Measurements from ENCODE around the gene PXK. TPM values are rescaled to one million over a fixed set of nuclear protein-coding genes. Genes with fewer than 3 reads are reported as not detected.

Gene PXK
- total RNA-seq, 1 experiment from 2014 or later: 353 TPM

DNA sequence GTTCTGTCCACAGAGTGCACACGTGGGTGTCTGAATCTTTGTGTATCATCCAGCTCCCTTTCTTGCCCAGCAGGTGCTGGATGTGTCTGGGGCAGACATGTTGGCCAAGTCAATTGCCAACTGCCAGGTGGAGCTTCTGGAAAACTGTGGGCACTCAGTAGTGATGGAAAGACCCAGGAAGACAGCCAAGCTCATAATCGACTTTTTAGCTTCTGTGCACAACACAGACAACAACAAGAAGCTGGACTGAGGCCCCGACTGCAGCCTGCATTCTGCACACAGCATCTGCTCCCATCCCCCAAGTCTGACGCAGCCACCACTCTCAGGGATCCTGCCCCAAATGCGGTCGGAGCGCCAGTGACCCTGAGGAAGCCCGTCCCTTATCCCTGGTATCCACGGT is 39.2 kb upstream of the PXK start:
- no peak overlapping the region for H3K9ac ChIP-seq (ENCODE audit: low read length)
- peaks cover under 1% of the 10 kb centered on the region; the same call in 1 of the 2 replicates for H3K36me3 ChIP-seq (ENCODE audit: insufficient read depth, low read length)
- no peak overlapping the region for H3K4me2 ChIP-seq (ENCODE audit: low read depth, low read length, poor library complexity, severe bottlenecking)
- peak; percentile 29 for DNase-seq
- H3K27me3 ChIP-seq (ENCODE audit: low read length): no peaks in the 10 kb centered on the region
- no peak overlapping the region for H3K4me3 ChIP-seq (ENCODE audit: low read length)
- H3K4me1 ChIP-seq (ENCODE audit: low read length): no peaks in the 10 kb centered on the region
- H2AFZ ChIP-seq (ENCODE audit: low read length): no peak overlapping the region
- H4K20me1 ChIP-seq (ENCODE audit: insufficient read depth, low read depth, low read length): no peaks in the 10 kb centered on the region
- no peaks in the 10 kb centered on the region for H3K9me3 ChIP-seq (ENCODE audit: low read length)
- no peaks in the 10 kb centered on the region for H3K9me2 ChIP-seq (replicated peaks; ENCODE audit: insufficient read depth, low read length)
- no peak overlapping the region for H3K27ac ChIP-seq (ENCODE audit: low read length)
- H3K79me2 ChIP-seq (ENCODE audit: low read length): no peaks in the 10 kb centered on the region

GRCh38 chr3:58296269-58296668 is 36.4 kb upstream of the PXK start:
- no peaks in the 10 kb centered on the region for H3K9me2 ChIP-seq (replicated peaks; ENCODE audit: insufficient read depth, low read length)
- no peaks in the 10 kb centered on the region; the same call in 1 of the 2 replicates for H4K20me1 ChIP-seq (ENCODE audit: insufficient read depth, low read depth, low read length)
- no peak for DNase-seq
- H3K4me1 ChIP-seq (ENCODE audit: low read length): peaks cover 4% of the 10 kb centered on the region; the same call in 1 of the 2 replicates
- no peaks in the 10 kb centered on the region for H3K79me2 ChIP-seq (ENCODE audit: low read length)
- no peak overlapping the region for H3K4me3 ChIP-seq (ENCODE audit: low read length)
- no peak overlapping the region for H3K9ac ChIP-seq (ENCODE audit: low read length)
- H3K36me3 ChIP-seq (ENCODE audit: insufficient read depth, low read length): no peaks in the 10 kb centered on the region
- H3K9me3 ChIP-seq (ENCODE audit: low read length): no peaks in the 10 kb centered on the region
- no peaks in the 10 kb centered on the region for H3K27me3 ChIP-seq (ENCODE audit: low read length)
- no peak overlapping the region for H3K4me2 ChIP-seq (ENCODE audit: low read depth, low read length, poor library complexity, severe bottlenecking)
- H2AFZ ChIP-seq (ENCODE audit: low read length): no peak overlapping the region
- H3K27ac ChIP-seq (ENCODE audit: low read length): no peak overlapping the region

DNA sequence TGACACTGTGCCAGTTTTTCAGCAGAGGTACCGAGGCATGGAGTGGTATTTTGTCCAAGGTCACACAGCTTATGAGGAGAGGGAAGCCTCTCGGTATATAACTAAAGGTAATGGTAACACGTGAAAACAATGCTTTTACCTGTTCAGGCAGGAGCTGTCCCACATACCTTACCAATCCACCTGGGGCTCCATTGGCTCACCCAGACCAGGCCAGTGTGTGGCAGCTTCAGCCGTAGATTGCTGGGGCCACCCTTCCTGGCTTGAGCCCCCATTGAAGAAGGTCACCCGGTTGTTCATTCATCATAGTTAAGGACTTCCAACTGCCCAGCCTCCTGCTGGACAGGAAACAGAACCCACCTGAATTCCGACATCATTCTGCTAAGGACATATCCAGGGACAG is 35.8 kb upstream of the PXK start:
- no peak overlapping the region for H3K4me2 ChIP-seq (ENCODE audit: low read depth, low read length, poor library complexity, severe bottlenecking)
- H2AFZ ChIP-seq (ENCODE audit: low read length): no peak overlapping the region
- no peak overlapping the region for H3K4me3 ChIP-seq (ENCODE audit: low read length)
- no peaks in the 10 kb centered on the region for H3K36me3 ChIP-seq (ENCODE audit: insufficient read depth, low read length)
- H4K20me1 ChIP-seq (ENCODE audit: insufficient read depth, low read depth, low read length): no peaks in the 10 kb centered on the region; the same call in 1 of the 2 replicates
- H3K9ac ChIP-seq (ENCODE audit: low read length): no peak overlapping the region
- no peaks in the 10 kb centered on the region for H3K9me3 ChIP-seq (ENCODE audit: low read length)
- H3K4me1 ChIP-seq (ENCODE audit: low read length): peaks cover 4% of the 10 kb centered on the region; the same call in 1 of the 2 replicates
- DNase-seq: no peak
- no peaks in the 10 kb centered on the region for H3K27me3 ChIP-seq (ENCODE audit: low read length)
- H3K9me2 ChIP-seq (replicated peaks; ENCODE audit: insufficient read depth, low read length): no peaks in the 10 kb centered on the region
- H3K27ac ChIP-seq (ENCODE audit: low read length): no peak overlapping the region
- no peaks in the 10 kb centered on the region for H3K79me2 ChIP-seq (ENCODE audit: low read length)

DNA sequence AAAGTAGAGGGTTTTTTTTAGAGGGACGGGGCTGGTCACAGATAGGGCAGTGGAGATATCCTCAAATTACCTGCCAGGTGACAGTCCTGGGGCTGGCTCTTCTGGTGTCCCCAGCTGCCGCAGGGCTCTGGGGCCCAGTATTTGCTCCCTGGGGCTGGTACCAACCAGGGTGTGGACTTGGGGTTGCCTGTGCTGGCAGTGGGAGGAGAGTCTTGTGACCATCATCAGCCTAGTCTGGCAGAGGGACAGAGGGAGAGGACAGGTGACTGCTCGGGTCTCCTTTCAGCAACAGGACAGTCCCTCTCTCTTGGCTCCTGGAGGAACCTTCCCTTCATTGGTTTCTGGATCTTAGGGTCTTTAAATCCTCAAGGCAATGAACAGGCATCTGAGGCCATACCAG is 34.5 kb upstream of the PXK start:
- H3K27ac ChIP-seq (ENCODE audit: low read length): no peak overlapping the region
- H3K79me2 ChIP-seq (ENCODE audit: low read length): no peaks in the 10 kb centered on the region
- H3K36me3 ChIP-seq (ENCODE audit: insufficient read depth, low read length): no peaks in the 10 kb centered on the region
- no peaks in the 10 kb centered on the region; the same call in 1 of the 2 replicates for H4K20me1 ChIP-seq (ENCODE audit: insufficient read depth, low read depth, low read length)
- DNase-seq: no peak
- H3K9me3 ChIP-seq (ENCODE audit: low read length): no peaks in the 10 kb centered on the region
- H3K4me1 ChIP-seq (ENCODE audit: low read length): peaks cover 4% of the 10 kb centered on the region; the same call in 1 of the 2 replicates
- H3K4me3 ChIP-seq (ENCODE audit: low read length): no peak overlapping the region
- H3K9me2 ChIP-seq (replicated peaks; ENCODE audit: insufficient read depth, low read length): no peaks in the 10 kb centered on the region
- H3K9ac ChIP-seq (ENCODE audit: low read length): no peak overlapping the region
- no peak overlapping the region for H3K4me2 ChIP-seq (ENCODE audit: low read depth, low read length, poor library complexity, severe bottlenecking)
- H2AFZ ChIP-seq (ENCODE audit: low read length): no peak overlapping the region
- H3K27me3 ChIP-seq (ENCODE audit: low read length): no peaks in the 10 kb centered on the region

DNA sequence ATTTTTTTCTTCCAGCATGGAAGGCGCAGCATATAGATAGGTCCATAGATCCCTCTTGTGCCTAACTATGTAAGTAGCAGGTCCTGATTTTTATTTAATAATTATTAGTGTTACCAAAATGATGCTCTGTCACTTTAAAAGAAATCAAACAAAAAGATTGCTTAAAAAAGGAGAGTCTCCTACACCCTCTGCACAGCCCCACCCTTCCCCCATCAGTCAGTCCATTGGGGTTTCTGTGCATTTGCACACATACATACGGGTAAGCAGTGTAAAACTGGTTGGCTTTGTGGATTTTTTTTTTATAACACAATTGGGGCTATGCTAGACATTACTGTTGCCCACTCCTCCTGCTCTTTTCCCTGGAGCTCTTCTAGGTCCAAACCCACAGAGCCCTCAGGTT is 33.6 kb upstream of the PXK start:
- Histone ChIP-seq H3K4me3 (ENCODE audit: low read length) (no peak overlapping the region), H3K4me2 (ENCODE audit: low read depth, low read length, poor library complexity, severe bottlenecking) (no peak overlapping the region), H3K36me3 (ENCODE audit: insufficient read depth, low read length) (no peaks in the 10 kb centered on the region), H2AFZ (ENCODE audit: low read length) (no peak overlapping the region), H3K79me2 (ENCODE audit: low read length) (no peaks in the 10 kb centered on the region), H3K9me2 (replicated peaks; ENCODE audit: insufficient read depth, low read length) (no peaks in the 10 kb centered on the region), H3K9ac (ENCODE audit: low read length) (no peak overlapping the region), H3K27ac (ENCODE audit: low read length) (no peak overlapping the region), H3K9me3 (ENCODE audit: low read length) (no peaks in the 10 kb centered on the region), H4K20me1 (ENCODE audit: insufficient read depth, low read depth, low read length) (no peaks in the 10 kb centered on the region; the same call in 1 of the 2 replicates), H3K4me1 (ENCODE audit: low read length) (peaks cover 4% of the 10 kb centered on the region; the same call in 1 of the 2 replicates), H3K27me3 (ENCODE audit: low read length) (no peaks in the 10 kb centered on the region)
- DNase-seq: peak; percentile 39

DNA sequence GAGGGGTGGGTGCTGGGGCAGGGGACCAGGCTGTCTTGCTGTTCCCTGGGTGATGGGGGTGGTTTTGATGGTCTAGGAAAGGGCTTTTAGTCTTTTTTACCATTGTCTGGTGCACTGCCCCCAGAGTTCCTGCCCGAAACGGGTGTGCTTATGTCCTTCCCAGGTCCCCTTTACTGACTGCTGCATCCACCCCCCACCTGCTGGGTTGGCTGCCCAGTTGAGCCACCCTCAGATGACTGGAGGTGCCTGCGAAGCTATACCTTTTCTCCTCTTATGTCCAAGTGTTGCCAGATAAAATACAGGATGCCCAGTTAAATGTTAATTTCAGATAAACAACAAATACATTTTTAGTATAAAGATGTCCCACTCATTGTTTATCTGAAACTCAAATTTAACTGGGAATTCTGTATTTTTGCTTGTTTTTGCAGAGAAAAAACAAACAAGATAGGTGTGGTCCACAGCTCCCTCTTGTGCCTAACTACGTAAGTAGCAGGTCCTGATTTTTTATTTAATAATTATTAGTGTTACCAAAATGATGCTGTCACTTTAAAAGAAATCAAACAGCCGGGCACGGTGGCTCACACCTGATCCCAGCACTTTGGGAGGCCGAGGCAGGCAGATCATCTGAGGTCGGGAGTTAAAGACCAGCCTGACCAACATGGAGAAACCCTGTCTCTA is 32.7 kb upstream of the PXK start:
- Histone ChIP-seq H3K27me3 (ENCODE audit: low read length) (no peaks in the 10 kb centered on the region), H3K9ac (ENCODE audit: low read length) (no peak overlapping the region), H3K4me2 (ENCODE audit: low read depth, low read length, poor library complexity, severe bottlenecking) (no peak overlapping the region), H3K27ac (ENCODE audit: low read length) (no peak overlapping the region), H3K9me2 (replicated peaks; ENCODE audit: insufficient read depth, low read length) (no peaks in the 10 kb centered on the region), H2AFZ (ENCODE audit: low read length) (no peak overlapping the region), H3K36me3 (ENCODE audit: insufficient read depth, low read length) (no peaks in the 10 kb centered on the region), H4K20me1 (ENCODE audit: insufficient read depth, low read depth, low read length) (no peaks in the 10 kb centered on the region; the same call in 1 of the 2 replicates), H3K4me3 (ENCODE audit: low read length) (no peak overlapping the region), H3K4me1 (ENCODE audit: low read length) (peaks cover 4% of the 10 kb centered on the region; the same call in 1 of the 2 replicates), H3K79me2 (ENCODE audit: low read length) (no peaks in the 10 kb centered on the region), H3K9me3 (ENCODE audit: low read length) (no peaks in the 10 kb centered on the region)
- DNase-seq: peak; percentile 68

DNA sequence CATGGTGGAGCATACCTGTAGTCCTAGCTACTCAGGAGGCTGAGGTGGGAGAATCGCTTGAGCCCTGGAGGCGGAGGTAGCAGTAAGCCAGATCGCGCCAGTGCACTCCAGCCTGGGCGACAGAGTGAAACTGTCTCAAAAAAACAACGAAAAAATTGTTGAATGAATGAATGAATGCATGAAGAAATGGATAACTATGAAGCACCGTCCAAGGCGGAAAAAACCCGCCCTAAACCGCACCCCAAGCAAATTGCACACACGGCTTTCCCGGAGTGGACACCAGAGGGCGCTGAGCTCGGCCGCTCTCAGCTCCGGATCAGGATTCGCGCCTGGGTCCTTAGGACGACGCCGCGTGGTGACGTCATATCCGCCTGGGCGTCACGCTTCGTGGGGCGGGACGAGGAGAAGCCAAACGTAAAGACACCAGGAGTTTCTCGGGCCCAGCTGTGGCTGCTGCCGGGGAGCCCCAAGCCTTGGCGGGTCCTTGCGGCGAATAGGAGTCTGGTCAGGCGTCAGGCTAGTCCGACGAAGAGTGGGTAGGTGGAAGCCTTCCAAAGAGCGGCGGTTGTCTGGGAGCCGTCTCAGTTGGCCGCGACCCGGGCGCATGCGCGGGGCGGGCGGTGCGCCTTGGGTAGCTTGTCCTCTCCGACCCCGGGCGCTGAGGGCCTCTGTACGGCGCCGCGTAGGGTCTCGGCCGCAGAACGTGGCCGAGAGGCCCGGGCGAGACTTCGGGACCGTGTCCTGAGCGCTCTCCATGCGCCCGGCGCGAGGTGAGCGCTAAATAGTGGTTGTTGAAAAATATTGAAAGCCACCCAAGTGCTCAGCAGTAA is 26.6 kb upstream of the PXK start, which contains the start of the genes HTD2 and RPP14:
HTD2 (plus strand) TSS at position 639 of the 830 bp plus-strand sequence. CDS start 11,094 bp downstream, outside the sequence.
RPP14 (plus strand) TSS at position 364 of the 830 bp plus-strand sequence. CDS start 4,085 bp downstream, outside the sequence.
- Histone ChIP-seq H3K9me2 (replicated peaks; ENCODE audit: insufficient read depth, low read length) (no peaks in the 10 kb centered on the region), H3K4me1 (ENCODE audit: low read length) (peaks cover 13% of the 10 kb centered on the region), H3K9ac (ENCODE audit: low read length) (peak within 1 kb of the TSS; percentile 83), H3K27me3 (ENCODE audit: low read length) (no peaks in the 10 kb centered on the region), H3K4me3 (ENCODE audit: low read length) (peak within 1 kb of the TSS; percentile 84), H3K4me2 (ENCODE audit: low read depth, low read length, poor library complexity, severe bottlenecking) (peak within 1 kb of the TSS; percentile 82), H3K27ac (ENCODE audit: low read length) (peak within 1 kb of the TSS; percentile 82), H2AFZ (ENCODE audit: low read length) (peak within 1 kb of the TSS; percentile 58; the same call in 1 of the 2 replicates), H3K36me3 (ENCODE audit: insufficient read depth, low read length) (peaks cover 20% of the 10 kb centered on the region), H4K20me1 (ENCODE audit: insufficient read depth, low read depth, low read length) (peaks cover 24% of the 10 kb centered on the region; the same call in 1 of the 2 replicates), H3K79me2 (ENCODE audit: low read length) (peaks cover 44% of the 10 kb centered on the region), H3K9me3 (ENCODE audit: low read length) (no peaks in the 10 kb centered on the region)
- peak; percentile 99 for DNase-seq

All from Karpas-422 (cell line).